ENCODE results near the gene POMGNT1.

POMGNT1 gene

GRCh38 chr1:46183079-46183847 is 15.0 kb downstream of the POMGNT1 start:
- peak; percentile 67 for DNase-seq (ENCODE audit: low spot score)

DNA sequence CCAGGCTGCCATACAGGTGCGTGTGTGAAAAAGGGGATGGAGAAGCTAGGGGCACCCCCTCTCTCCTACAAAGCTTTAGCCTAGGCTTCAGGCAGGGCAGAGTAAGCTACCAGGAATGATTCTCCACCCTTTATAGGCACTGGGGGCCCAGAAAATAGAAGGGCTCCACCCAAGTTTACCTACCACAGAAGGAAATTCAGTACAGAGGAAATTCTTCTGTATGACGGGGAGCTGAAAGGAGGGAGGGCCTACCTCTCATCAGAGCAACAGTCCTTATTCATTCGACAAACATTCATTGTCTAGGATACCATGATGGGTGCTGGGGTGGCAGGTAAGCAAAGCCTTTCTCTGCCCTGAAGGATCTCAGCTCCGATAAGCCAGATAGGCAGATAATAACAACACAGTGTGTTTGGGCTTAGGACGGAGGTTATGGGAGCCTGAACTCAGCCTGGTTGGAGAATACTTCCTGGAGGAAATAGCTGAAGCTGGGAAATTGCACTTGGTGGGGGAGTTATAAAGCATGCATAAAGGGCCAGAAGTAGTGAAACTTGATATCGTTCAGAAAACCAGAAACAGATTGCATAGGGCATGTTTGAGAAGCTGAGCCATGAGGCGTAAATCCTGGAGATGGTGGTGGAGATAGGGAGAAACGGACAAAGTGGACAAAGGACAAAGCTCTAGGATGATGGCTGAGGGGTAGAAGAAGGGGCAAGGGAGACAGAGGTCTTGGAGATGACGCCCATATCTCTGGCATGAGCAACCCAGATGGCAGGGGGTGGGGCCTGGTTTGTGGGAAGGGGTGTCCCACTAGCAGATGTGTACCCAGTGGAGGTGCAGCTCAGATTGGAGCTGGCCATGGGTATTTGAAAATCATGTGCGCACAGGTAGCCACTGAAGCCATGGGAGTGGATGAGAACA is 16.6 kb downstream of the POMGNT1 start:
- DNase-seq (ENCODE audit: low spot score), result no peak

DNA sequence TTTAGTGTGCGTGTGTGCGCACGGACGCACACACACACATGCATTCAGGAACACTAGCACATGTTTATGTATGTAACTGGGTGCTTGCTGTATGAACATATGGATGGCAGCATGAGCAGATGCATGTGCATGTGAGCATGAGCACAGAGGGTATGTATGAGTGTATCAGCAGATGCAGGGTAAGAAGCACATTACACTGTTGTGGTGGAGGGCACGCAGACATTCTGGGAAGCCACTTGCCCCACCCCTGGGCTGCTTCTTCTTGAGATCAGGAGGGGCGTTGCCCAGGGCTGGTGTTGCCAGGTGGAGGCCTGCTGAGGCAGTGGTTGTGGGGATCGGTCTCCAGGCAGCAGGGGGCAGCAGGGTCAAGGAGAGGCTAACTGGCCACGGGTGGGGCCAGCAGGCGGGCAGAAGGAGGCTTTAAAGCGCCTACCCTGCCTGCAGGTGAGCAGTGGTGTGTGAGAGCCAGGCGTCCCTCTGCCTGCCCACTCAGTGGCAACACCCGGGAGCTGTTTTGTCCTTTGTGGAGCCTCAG is 18.1 kb downstream of the POMGNT1 start:
- DNase-seq (ENCODE audit: low spot score), result no peak

- DNase-seq (ENCODE audit: low spot score), result peak; percentile 78
Measured at GRCh38 chr1:46179138-46180081, 18.8 kb downstream of the POMGNT1 start.

DNA sequence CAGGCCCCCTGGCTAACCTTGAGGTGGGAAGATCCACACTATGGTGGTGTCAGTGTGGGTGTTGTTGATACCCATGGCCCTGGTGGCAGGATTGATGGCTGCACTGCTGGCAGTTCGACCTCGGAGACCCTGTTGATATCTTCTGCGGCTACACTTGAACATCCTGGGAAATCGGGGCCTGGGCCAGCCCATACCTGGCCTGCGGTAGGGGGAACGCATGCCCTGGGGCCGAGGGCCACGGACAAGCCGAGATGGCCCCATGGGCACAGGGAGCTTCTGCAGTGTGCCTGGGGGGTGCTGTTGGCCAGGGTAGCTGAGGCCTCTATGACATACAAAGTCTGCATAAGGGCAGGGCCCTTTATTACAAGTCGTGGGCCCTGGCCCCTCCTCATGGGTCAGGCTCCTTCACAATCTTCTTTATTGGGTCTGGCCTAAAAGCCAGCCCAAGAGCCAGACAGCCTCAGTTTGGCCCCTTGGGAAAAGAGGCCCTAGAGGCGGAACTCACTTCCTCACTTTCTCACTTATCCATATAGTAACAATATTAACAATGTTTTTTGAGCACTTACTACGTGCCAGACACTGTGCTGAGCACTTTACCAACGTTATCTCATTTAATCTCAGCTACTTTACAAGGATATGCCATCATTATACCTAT is 21.9 kb downstream of the POMGNT1 start, which contains the start of gene P3R3URF:
P3R3URF (minus strand) TSS at position 278 of the 655 bp plus-strand sequence; CDS start at position 261, 17 bp downstream.
- DNase-seq (ENCODE audit: low spot score), result peak; percentile 42

DNA sequence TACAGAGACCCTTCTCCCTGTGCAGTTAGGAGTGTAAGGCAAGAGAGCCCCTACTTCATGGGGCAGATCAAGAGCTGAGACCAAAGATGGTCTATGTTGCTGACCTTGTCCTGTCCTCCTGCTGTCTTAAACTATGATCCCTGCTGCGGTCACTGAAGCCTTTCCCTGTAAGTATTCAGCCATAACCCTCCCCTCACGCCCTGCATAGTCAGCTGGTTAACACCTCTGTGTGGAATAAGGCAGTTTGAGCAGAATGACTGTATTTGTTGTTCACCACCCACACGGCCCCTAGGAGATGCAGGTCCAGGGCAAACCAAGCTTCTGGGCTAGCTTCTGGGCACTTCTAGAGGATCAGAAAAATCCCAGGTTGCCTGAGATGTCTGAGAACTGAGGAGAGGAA is 23.0 kb downstream of the POMGNT1 start:
- no peak for DNase-seq (ENCODE audit: low spot score)

DNA sequence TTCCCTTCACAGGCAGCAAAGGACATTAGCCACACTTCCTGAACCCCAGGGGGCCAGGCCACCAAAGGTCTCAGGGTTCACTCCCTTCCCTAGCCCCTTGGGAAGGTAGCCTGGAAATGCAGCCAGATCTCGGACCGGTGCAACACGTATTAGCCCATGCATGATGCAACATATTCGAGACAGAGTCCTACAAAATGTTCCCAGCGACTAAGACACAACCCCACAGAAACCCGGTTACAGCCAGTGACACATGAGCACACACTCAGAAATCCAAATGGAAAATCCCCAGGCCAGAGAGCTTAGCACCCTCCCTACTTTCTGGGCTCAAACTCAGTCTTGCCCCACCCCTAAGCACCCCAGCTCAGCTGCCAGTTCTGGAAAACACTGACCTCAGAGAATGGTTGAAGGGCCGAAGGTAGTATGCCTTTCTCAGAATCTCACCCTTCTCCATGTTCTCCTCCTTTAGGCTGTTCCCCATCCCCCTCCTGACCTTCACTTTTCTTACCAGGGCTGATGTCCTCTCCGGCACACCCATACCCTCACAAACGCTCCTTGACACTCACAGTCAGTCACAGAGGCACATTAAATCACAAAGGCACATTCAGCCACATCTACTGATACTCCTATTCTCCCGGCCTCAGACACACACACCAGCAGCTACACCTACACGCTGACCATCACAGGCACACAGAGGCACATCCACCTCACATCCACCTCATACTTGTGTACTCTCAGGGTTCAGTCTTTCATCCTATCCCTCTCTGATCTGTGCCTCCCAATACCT is 23.6 kb downstream of the POMGNT1 start, which contains the start of gene TSPAN1:
TSPAN1 (plus strand) TSS at position 640 of the 784 bp plus-strand sequence. CDS start 6,021 bp downstream, outside the sequence.
- peak; percentile 52 for DNase-seq (ENCODE audit: low spot score)

DNA sequence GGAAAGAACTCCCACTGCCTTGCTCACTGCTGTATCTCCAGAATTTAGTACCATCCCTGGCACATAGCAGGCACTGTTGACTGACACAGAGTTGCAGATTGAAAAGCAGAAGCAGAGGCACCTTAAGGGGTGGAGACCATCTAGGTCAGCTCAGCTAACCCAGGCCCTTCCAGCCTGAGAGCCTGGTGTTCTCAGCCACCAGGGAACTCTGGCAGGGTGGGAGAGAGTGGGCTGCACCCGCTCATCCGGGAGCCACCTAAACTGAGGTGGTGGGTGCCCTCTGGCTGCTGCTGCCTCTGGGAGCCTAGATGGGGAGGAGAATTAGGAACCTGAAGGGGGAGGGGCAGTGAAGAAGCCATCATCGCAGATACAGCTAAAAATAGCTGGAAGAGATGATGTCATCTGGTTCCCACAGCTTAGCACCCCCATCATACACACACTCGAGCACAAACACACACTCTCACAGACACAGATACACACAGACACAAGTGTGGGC is 24.8 kb downstream of the POMGNT1 start:
- peak; percentile 49 for DNase-seq (ENCODE audit: low spot score)

DNA sequence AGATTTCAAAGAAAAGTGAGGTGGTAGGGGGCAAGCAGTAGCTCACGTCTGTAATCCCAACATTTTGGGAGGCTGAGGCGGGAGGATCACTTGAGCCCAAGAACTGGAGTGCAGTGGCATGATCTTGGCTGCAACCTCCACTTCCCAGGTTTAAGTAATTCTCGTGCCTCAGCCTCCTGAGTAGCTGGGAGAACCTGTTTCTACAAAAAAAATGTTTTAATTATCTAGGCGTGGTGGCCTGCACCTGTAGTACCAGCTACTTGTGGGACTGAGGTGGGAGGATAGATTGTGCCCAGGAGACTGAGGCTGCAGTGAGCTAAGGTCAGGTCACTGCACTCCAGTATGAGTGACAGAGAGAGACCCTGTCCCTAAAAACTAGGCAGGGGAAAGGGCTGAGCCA is 25.9 kb downstream of the POMGNT1 start:
- DNase-seq (ENCODE audit: low spot score), result no peak

DNA sequence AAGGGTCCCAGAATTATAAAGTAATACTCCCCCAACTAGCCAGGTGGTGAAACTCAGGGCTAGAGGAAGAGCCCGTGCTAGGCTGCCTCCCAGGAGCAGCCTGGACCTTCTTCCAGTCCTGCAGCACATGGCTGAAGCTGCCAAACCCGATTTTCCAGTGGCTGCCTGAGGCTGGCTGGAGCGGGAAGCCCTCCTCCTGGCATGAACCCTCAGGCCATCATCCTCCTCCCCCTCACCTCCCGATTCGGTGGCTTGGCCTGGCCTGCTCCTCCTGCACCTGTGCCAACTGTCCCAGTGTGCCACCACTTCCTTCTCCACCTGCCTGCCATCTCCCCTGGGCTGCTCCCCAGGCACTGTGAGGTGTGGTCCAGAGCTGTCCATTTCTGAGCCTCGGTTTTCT is 26.4 kb downstream of the POMGNT1 start:
- DNase-seq (ENCODE audit: low spot score), result peak; percentile 30

- DNase-seq (ENCODE audit: low spot score), result no peak
Measured at GRCh38 chr1:46171351-46171750, 26.9 kb downstream of the POMGNT1 start.

GRCh38 chr1:46169811-46170454 is 28.3 kb downstream of the POMGNT1 start:
- no peak for DNase-seq (ENCODE audit: low spot score)

GRCh38 chr1:46168477-46168876 is 29.8 kb downstream of the POMGNT1 start:
- DNase-seq (ENCODE audit: low spot score), result no peak

GRCh38 chr1:46166521-46167462 is 31.4 kb downstream of the POMGNT1 start:
- peak; percentile 72 for DNase-seq (ENCODE audit: low spot score)

GRCh38 chr1:46160212-46160611 is 38.0 kb downstream of the POMGNT1 start:
- DNase-seq (ENCODE audit: low spot score), result no peak

DNA sequence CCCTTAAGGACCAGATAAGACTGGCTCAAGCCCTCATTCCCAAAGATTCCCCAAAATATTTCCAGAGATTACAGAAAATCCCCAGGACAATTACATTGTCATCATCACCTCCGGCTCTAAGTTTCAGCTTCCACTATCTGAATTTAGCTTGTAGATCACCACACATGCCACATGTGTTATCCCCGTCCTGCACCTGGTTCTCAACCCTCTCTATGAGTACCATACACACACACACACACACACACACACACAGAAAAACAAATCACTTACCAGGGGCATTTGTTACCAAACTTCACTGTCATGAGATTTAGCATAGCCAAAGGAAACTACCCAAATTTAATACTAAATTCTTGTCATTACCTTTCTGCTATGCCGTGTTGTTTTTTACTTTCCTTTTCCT is 38.7 kb downstream of the POMGNT1 start:
- no peak for DNase-seq (ENCODE audit: low spot score)

GRCh38 chr1:46158312-46159281 is 39.6 kb downstream of the POMGNT1 start:
- no peak for DNase-seq (ENCODE audit: low spot score)

Data from left forelimb (tissue), 1 donor.